H9 (cell line): Measurements from ENCODE around the gene DDIT4. TPM values are rescaled to one million over a fixed set of nuclear protein-coding genes. Genes with fewer than 3 reads are reported as not detected.

Experiments used
- DNase-seq: peaks from one replicate; pipeline ENCODE4 v3.0.0-alpha.2; 2017
- H2AFZ ChIP-seq: one replicate; pipeline ENCODE4 v1.6.1; 2013; ENCODE audit warnings: mild to moderate bottlenecking, low read length, control low read depth, moderate library complexity
- H2AK5ac ChIP-seq: 2 replicates; pipeline ENCODE4 v1.6.1; 2013; ENCODE audit warnings: low read length, control low read depth, mixed read lengths; ENCODE audit not compliant: insufficient read length
- H2BK120ac ChIP-seq: one replicate; pipeline ENCODE4 v1.6.1; 2013; ENCODE audit warnings: low read depth, mild to moderate bottlenecking, low read length, control low read depth, inconsistent platforms; ENCODE audit not compliant: poor library complexity, severe bottlenecking
- H2BK12ac ChIP-seq: 2 replicates; pipeline ENCODE4 v1.6.1; 2013; ENCODE audit warnings: low read length, control low read depth, mixed read lengths, low read depth; ENCODE audit not compliant: insufficient read length
- H2BK15ac ChIP-seq: 2 replicates; pipeline ENCODE4 v1.6.1; 2013; ENCODE audit warnings: low read depth, low read length, control low read depth
- H2BK20ac ChIP-seq: one replicate; pipeline ENCODE4 v1.6.1; 2013; ENCODE audit warnings: low read depth, mild to moderate bottlenecking, low read length, control low read depth, inconsistent platforms; ENCODE audit not compliant: poor library complexity, severe bottlenecking
- H2BK5ac ChIP-seq: 2 replicates; pipeline ENCODE4 v1.6.1; 2013; ENCODE audit warnings: low read length, control low read depth, mixed read lengths; ENCODE audit not compliant: insufficient read length
- H3K14ac ChIP-seq: 2 replicates; pipeline ENCODE4 v1.6.1; 2013; ENCODE audit warnings: low read length, control low read depth; ENCODE audit not compliant: insufficient read depth
- H3K18ac ChIP-seq: 2 replicates; pipeline ENCODE4 v1.6.1; 2013; ENCODE audit warnings: low read depth, mild to moderate bottlenecking, mixed read lengths, low read length, control low read depth; ENCODE audit not compliant: insufficient read length
- H3K23ac ChIP-seq: 2 replicates; pipeline ENCODE4 v1.6.1; 2013; ENCODE audit warnings: low read length, control low read depth, mixed read lengths, low read depth; ENCODE audit not compliant: insufficient read length
- H3K23me2 ChIP-seq: 2 replicates; pipeline ENCODE4 v1.6.1; 2013; ENCODE audit warnings: low read depth, mild to moderate bottlenecking, mixed read lengths, low read length, control low read depth; ENCODE audit not compliant: insufficient read length, poor library complexity, severe bottlenecking
- H3K27ac ChIP-seq: 2 replicates; pipeline ENCODE4 v1.5.1; 2013; ENCODE audit warnings: low read length, control low read depth, mixed read lengths, low read depth; ENCODE audit not compliant: insufficient read length
- H3K27me3 ChIP-seq: 2 replicates; pipeline ENCODE4 v1.6.1; 2013; ENCODE audit warnings: low read length, control low read depth, inconsistent platforms; ENCODE audit not compliant: insufficient read depth
- H3K4ac ChIP-seq: 2 replicates; pipeline ENCODE4 v1.6.1; 2013; ENCODE audit warnings: low read depth, mild to moderate bottlenecking, control low read depth, inconsistent platforms, low read length, moderate library complexity
- H3K4me1 ChIP-seq: 2 replicates; pipeline ENCODE4 v1.6.1; 2013; ENCODE audit warnings: low read length, control low read depth, inconsistent platforms; ENCODE audit not compliant: insufficient read depth
- H3K4me2 ChIP-seq: 2 replicates; pipeline ENCODE4 v1.6.1; 2013; ENCODE audit warnings: low read length, control low read depth, mixed read lengths; ENCODE audit not compliant: insufficient read length, insufficient read depth
- H3K56ac ChIP-seq: 2 replicates; pipeline ENCODE4 v1.6.1; 2013; ENCODE audit warnings: low read depth, mild to moderate bottlenecking, mixed read lengths, low read length, control low read depth; ENCODE audit not compliant: insufficient read length
- H3K79me1 ChIP-seq: 2 replicates; pipeline ENCODE4 v1.6.1; 2013; ENCODE audit warnings: low read depth, mild to moderate bottlenecking, moderate library complexity, low read length, control low read depth, inconsistent platforms; ENCODE audit not compliant: insufficient read depth, poor library complexity, severe bottlenecking
- H3K79me2 ChIP-seq: 2 replicates; pipeline ENCODE4 v1.6.1; 2013; ENCODE audit warnings: low read length, control low read depth, inconsistent platforms; ENCODE audit not compliant: insufficient read depth
- H3K9ac ChIP-seq: 2 replicates; pipeline ENCODE4 v1.6.1; 2013; ENCODE audit warnings: low read length, control low read depth, mixed read lengths; ENCODE audit not compliant: insufficient read length; ENCODE audit errors: extremely low read depth
- H3K9me3 ChIP-seq: one replicate; pipeline ENCODE4 v1.6.1; 2013; ENCODE audit warnings: low read depth, low read length, inconsistent platforms; ENCODE audit not compliant: control insufficient read depth
- H3T11ph ChIP-seq: one replicate; pipeline ENCODE4 v1.6.1; 2013; ENCODE audit warnings: mild to moderate bottlenecking, low read length, control low read depth, inconsistent platforms
- H4K20me1 ChIP-seq: one replicate; pipeline ENCODE4 v1.6.1; 2013; ENCODE audit not compliant: control insufficient read depth, insufficient read length, insufficient read depth
- H4K5ac ChIP-seq: 2 replicates; pipeline ENCODE4 v1.6.1; 2013; ENCODE audit warnings: low read depth, mild to moderate bottlenecking, mixed read lengths, low read length, control low read depth; ENCODE audit not compliant: insufficient read length
- H4K8ac ChIP-seq: replicated peaks from 2 replicates; pipeline ENCODE4 v1.6.1; 2013; ENCODE audit warnings: low read length, control low read depth, mixed read lengths, low read depth; ENCODE audit not compliant: insufficient read length
- H4K91ac ChIP-seq: 2 replicates; pipeline ENCODE4 v1.6.1; 2013; ENCODE audit warnings: low read depth, mild to moderate bottlenecking, moderate library complexity, mixed read lengths, low read length, control low read depth; ENCODE audit not compliant: insufficient read length
- H3K27ac Mint-ChIP-seq, 3 experiments: 2 replicates in 2 of 3; 3 replicates in 1 of 3; pipeline ENCODE4 v1.8.0; 2020 to 2021; ENCODE audit warnings: mixed read lengths in 3 of 3, mild to moderate bottlenecking in 1 of 3, moderate library complexity in 1 of 3
- H3K27me3 Mint-ChIP-seq: 2 replicates; pipeline ENCODE4 v1.8.0; 2021; ENCODE audit warnings: low read depth, mild to moderate bottlenecking, moderate library complexity, mixed read lengths
- H3K36me3 Mint-ChIP-seq, 3 experiments: 2 replicates in 2 of 3; 3 replicates in 1 of 3; pipeline ENCODE4 v1.8.0; 2020 to 2021; ENCODE audit warnings: low read depth in 3 of 3, mixed read lengths in 3 of 3; ENCODE audit not compliant: insufficient read depth in 1 of 3
- H3K4me1 Mint-ChIP-seq, 2 experiments: 2 replicates each; pipeline ENCODE4 v1.8.0; 2020; ENCODE audit warnings: mixed read lengths in 2 of 2
- H3K4me3 Mint-ChIP-seq, 2 experiments: 2 replicates in 1 of 2; 3 replicates in 1 of 2; pipeline ENCODE4 v1.8.0; 2020 to 2021; ENCODE audit warnings: mild to moderate bottlenecking in 2 of 2, mixed read lengths in 2 of 2, moderate library complexity in 1 of 2
- H3K9me3 Mint-ChIP-seq, 2 experiments: 2 replicates in 1 of 2; 3 replicates in 1 of 2; pipeline ENCODE4 v1.8.0; 2020; ENCODE audit warnings: mild to moderate bottlenecking in 2 of 2, mixed read lengths in 2 of 2, moderate library complexity in 1 of 2
- WGBS: extraction: QIAGEN DNeasy Blood & Tissue Kit; methylation state at CpG from one replicate; pipeline ENCODE4 v1.1.7; 2013; ENCODE audit warnings: missing lambda C conversion rate, low lambda C conversion rate, mixed read lengths; ENCODE audit not compliant: insufficient read length; ENCODE audit errors: extremely low coverage; 5-methylcytosine and 5-hydroxymethylcytosine counted together
- total RNA-seq: library from RNA; stranded (reverse); gene quantifications from 2 replicates; pipeline ENCODE4 v1.2.1, GENCODE V29; 2021
- TF ChIP-seq, protein P1 (sequence below): fragments of 200-600 bp; sonication (generic); conservative IDR thresholded peaks from 3 replicates; pipeline ENCODE4 v1.8.0; 2021; ENCODE audit warnings: antibody characterized with exemption, mild to moderate bottlenecking

Gene DDIT4
- total RNA-seq, 1 experiment from 2014 or later, result 84.0 TPM

DNA sequence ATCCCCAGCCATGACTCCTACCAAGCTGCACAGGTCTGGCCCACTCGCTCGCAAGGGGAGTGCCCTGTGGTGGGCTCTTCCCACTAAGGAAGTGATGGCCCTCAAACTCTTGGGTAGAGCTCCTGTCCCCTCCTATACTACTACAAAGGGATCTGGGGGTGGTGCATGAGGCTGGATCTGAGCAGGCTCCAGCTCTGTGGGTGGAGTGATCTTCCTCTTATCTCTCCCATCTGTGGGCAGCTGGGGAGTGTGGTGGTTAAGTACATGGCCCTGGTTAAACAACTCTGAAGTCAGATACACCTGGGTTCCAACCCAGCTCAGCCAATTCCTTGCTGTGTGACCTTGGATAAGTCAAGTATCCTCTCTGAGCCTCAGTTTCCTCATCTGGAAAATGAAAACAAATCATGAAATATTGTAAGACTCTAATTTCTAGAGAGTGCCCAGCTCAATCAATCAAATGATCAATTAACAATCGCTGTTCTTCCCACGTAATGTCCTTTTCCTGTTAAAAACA is 17.4 kb downstream of the DDIT4 start:
- H2BK5ac ChIP-seq, result no peak overlapping the region
- H2AK5ac ChIP-seq, result no peak overlapping the region
- Mint-ChIP-seq H3K27ac (no peak overlapping the region), H3K27me3 (peaks cover 2% of the 10 kb centered on the region; the same call in 1 of the 2 replicates), H3K4me3 (no peak overlapping the region), H3K36me3 (no peaks in the 10 kb centered on the region; a peak in 1 of 7 replicates), H3K4me1 (peaks cover 11 to 21% of the 10 kb centered on the region in 2 experiments), H3K9me3 (0 out of 5 replicates have a peak, but pooled peaks cover 0 to 2% of the 10 kb centered on the region in 2 experiments)
- WGBS, result no CpG with 5 or more reads among the region's 4 CpGs
- no peak overlapping the region for H4K8ac ChIP-seq
- H4K20me1 ChIP-seq, result no peaks in the 10 kb centered on the region
- no peak overlapping the region for H2BK12ac ChIP-seq
- no peak overlapping the region for H3K14ac ChIP-seq
- no peak overlapping the region for H2BK120ac ChIP-seq
- H3K9ac ChIP-seq, result no peak overlapping the region
- no peaks in the 10 kb centered on the region for H3K79me2 ChIP-seq
- no peak overlapping the region for H2BK15ac ChIP-seq
- H3K23ac ChIP-seq, result no peak overlapping the region
- no peak overlapping the region for H4K5ac ChIP-seq
- H3K27ac ChIP-seq, result no peak overlapping the region
- no peak overlapping the region for H4K91ac ChIP-seq
- H3K4ac ChIP-seq, result no peak overlapping the region
- no peak overlapping the region for H3K18ac ChIP-seq
- no peak overlapping the region for H3T11ph ChIP-seq
- H3K23me2 ChIP-seq, result no peaks in the 10 kb centered on the region
- no peak overlapping the region for H2AFZ ChIP-seq
- H3K27me3 ChIP-seq, result no peaks in the 10 kb centered on the region
- H3K9me3 ChIP-seq, result no peaks in the 10 kb centered on the region
- TF ChIP-seq, protein P1, sequence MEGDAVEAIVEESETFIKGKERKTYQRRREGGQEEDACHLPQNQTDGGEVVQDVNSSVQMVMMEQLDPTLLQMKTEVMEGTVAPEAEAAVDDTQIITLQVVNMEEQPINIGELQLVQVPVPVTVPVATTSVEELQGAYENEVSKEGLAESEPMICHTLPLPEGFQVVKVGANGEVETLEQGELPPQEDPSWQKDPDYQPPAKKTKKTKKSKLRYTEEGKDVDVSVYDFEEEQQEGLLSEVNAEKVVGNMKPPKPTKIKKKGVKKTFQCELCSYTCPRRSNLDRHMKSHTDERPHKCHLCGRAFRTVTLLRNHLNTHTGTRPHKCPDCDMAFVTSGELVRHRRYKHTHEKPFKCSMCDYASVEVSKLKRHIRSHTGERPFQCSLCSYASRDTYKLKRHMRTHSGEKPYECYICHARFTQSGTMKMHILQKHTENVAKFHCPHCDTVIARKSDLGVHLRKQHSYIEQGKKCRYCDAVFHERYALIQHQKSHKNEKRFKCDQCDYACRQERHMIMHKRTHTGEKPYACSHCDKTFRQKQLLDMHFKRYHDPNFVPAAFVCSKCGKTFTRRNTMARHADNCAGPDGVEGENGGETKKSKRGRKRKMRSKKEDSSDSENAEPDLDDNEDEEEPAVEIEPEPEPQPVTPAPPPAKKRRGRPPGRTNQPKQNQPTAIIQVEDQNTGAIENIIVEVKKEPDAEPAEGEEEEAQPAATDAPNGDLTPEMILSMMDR, result no peak
- no peaks in the 10 kb centered on the region for H3K79me1 ChIP-seq
- H3K4me2 ChIP-seq, result no peak overlapping the region
- no peak overlapping the region for H2BK20ac ChIP-seq
- H3K4me1 ChIP-seq, result no peaks in the 10 kb centered on the region; the same call in 1 of the 2 replicates
- no peak for DNase-seq
- no peak overlapping the region for H3K56ac ChIP-seq
